Stimulated activated CD4-positive, alpha-beta T cell treated with anti-CD3 and anti-CD28 coated beads, Interleukin-4, amount 100 ng/mL, for 48 hours (primary cell): ENCODE measurements around the gene PRPSAP1.
"Not testable (repeated sequence)": the region's sequence is repeated elsewhere in the genome, so short reads cannot be mapped to it uniquely, and the experiment has no call there.

Source experiments
- DNase-seq, 2 donors: peaks; one replicate each; pipeline ENCODE4 v3.0.0-alpha.2; 2020; ENCODE audit warnings: low read depth in 2 of 2

PRPSAP1 gene

GRCh38 chr17:76277300-76278267 is 76.1 kb downstream of the PRPSAP1 start:
- DNase-seq: no peak

GRCh38 chr17:76276461-76277299 is 77.0 kb downstream of the PRPSAP1 start:
- DNase-seq: no peak

DNA sequence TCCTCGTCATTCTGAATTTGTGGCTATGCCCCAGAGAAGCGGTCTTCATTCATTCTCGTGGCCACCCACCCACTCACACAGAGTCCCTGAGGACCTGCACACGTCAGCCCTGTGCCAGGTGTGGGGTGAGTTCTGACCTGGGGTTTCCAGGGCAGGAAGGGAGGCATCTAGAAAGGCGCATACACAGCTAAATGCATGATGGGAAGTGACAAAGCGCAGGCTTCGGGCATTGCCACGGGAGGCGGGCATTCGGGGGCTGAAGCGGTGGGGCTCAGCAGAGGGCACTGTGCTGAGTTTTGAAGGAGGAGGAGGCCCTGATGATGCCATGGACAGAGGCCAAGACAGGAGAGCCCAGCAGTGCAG is 77.7 kb downstream of the PRPSAP1 start:
- no peak for DNase-seq

DNA sequence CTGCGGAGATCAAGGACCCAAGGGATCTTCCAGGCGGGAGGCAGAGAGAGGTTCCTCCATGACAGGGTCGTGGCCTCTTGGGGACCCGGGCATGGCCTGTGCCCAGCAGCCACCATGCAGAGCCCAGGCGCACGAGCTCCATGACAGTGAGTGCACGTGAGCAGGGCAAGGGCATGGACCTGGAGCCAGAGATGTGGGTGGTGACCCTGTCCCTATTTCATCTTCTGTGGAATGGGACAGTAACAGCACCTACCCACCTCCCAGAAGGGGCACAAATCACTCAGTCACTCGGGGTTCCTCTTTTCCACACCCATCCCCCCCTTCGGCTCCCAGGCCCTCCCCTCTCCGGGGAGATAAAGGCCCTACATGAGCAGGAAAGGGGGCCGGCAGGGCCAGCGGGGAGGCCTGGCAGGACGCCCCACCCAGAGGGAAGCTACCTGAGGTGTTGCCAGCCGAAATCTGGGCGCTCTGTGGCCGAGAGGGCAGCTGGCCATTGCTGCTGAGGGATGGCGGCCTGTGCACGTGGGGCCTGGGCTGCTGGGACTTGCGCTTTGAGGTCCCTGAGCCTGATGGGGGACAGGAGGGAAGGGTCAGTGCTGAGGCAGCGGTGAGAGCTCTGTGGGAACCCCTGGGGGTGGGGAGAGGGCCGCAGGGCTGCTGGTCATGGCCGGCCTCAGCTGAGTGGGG is 78.2 kb downstream of the PRPSAP1 start:
- DNase-seq: no peak

DNA sequence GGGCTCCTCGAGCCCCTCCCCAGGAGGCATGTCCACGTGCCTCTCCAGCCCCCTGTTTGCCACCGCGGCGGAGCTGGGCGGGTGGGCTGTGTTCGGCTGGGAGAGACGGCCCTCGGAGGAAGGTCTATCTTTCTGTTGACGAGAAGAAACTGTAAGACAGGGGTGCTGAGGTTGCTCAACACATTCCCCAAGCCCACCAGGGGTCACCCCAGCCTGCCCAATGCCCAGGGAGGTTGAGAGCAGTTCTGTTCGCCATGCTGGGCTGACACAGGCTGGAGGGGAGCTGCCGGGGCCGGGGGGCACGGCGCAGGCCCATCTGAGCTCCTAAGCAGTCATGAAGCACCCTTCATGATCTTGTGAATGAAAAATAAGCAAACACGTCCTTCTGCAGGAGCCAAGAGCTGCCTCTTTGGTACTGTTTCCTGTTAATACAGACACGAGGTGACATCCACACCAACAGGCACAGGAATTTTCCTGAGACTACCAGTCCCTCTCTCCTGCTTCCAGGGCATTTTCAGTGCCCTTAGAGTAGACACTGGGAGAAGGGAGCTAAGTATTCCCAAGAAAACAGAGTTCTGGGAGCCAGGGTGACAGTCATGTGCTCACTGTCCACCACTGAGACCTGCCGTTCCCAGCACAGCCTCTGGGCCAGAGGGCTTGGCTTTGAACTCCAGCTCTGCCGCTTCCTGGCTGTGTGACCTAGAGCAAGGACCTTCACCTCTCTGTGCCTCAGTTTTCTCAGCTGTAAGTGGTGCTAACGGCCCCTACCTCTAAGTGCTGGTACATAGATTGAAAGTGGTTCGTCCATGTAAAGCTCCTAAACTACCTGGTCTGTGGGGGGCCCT is 79.4 kb downstream of the PRPSAP1 start:
- DNase-seq: no peak

DNA sequence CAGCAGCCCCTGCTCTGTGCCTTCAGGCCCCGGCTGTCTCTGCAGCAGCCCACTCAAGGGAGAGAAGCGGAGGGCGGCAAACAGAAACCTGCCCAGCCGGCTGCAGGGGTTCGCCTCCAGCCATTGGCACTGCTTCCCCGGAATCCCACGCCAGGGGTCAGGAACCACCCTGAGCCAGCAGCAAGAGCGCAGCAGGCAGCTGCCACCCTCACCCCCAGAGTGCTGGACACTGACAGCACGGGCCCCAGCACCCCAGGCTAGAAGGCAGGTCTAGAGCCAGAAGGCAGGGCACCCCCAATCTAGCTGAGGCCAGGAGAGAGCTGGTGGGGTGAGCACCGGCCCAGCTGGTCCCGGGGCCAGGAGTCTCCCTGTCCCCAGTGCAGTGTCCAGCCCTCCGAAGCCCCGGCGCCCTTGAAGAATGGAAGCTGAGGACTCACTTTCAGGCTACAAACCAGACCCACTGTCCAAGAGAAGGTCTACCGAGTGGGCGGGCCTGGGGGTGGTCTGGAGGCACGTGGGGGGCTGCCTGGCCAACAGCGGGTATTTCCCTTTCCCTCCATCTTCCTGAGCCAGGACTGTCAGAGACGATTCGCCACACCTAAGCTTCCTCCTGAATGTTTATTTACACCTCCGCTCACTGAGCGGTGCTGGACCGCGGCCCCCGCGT is 80.1 kb downstream of the PRPSAP1 start:
- DNase-seq: no peak

DNA sequence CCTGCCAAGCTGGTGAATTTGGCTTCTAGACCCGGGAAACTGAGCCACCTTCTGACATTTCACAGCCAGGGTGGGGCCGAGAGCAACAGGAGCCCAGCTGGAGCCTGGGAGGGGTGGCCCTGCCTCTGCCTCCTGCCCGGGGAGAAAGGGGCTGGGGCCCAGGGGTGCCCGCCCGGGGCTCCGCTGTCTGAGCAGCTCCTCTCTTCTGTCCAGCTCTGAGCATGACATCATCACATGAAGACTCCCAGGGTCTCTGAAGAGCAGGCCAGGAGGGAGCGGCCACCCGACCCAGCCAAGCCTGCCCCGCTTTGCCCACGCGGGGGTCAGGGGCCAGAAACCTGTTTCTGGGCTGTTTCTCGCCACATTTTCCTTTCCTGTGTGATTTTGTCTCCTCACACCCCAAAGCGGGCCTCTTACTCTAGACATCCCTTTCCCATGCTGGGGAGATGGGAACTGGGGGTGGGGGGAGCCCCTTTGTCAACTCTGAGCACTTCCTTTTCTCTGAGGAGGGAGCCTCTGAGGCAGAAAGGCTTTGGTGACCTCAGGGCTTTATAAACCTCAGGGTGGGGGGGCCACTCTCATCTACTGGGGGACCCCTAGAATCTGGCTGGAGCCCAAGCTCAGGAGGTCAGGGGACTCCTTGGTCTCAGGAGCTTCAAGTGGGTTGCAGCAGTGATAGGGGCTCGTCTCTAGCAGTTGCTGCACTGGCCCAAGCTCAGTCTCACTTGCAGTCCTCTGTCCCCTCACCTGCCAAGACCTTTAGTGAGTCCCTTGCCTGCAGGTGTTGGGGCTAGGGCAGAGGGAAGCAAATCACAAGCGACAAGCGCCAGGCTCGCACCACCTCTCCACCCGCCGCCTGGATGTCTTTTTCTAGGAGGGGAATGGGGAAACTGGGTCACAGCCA is 80.9 kb downstream of the PRPSAP1 start:
- DNase-seq: peak in 1 of 2 donors; percentile 67

DNA sequence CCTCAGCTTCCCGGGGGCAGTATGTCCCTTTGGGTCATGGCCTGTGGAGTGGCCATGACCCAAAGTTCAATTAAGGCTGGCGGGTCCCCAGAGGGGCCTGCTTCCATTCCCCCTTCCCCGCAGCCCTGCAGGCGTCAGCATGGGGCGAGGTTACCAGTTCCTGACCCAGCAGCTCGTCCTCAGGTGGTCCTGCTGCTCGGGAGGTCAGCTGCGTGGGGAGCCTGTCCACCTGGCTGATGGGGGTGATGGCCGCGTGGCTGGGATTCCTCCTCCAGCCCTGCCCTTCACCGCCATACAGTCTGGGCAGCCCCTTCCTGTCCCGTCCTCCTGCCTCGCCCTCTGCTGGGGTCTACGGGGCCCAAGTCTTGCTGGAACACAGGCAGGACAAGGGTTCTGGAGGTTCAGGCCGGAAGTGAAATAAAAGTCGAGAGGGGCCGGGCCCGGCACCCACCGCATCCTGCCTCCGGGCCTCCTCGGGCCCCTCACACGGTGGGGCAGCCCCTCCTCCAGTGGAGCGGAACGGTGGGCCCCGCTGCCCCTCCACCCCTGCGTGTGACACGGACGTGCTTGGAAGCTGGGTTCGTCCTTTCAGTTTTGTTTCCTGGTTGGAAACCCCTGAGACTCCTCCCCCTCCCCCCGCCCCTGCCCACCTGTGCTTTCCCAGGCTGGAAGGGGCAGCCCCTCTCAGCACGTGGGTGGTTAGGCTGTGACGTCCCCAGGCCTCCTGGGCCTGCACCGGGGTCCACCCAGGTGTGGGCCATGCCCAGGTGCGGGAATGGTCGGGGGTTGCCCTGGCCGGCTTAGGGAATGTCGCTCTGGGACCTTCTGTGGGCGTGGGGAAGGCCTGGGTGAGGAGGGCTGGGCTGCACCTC is 81.8 kb downstream of the PRPSAP1 start:
- DNase-seq: peak; percentile 80 to 85

DNA sequence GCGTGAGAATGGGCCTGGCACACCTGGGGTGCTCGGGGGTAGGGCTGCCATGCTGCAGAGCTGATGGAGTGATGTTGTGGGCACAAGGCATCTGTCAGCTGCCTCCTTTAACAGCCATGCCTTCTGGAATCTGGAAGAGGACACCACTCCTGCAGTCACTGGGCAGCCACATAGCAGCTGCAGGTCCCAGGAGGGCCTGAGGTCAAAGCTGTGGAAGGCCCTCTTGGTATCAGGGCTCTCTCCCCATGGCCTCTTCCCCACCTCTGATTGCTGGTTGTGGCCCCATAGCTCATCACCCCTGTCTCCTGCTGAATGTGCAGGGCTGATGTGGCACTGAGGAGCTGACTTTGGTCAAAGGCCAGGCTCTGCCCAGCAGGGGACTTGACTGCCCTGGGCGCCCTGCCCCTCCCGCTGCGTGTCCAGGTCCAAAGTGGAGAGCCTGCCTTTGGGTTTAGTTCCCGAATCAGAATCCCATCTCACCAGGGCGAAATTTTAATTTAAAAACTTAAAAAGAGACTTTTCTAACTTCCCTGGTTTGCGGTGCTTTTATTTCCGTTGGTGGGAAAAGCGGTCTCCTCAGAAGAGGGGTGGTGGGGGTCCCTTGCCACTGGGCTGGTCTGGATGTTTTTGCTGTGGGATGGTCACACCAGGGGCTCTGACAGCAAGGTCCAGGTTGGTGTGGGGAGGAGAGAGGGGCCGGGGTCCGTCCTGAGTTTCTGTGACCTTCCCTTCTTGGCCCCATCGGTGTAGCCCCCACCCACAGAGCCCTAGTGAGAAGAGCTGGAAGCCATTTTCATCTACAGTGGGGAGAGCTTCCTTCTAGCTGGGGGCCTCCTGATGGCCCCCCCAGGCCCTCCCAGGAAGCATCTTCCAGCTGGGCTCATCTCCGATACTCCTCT is 82.7 kb downstream of the PRPSAP1 start:
- no peak for DNase-seq

- no peak for DNase-seq
These were observed 83.6 kb downstream of the PRPSAP1 start for GRCh38 chr17:76270127-76270592.

DNA sequence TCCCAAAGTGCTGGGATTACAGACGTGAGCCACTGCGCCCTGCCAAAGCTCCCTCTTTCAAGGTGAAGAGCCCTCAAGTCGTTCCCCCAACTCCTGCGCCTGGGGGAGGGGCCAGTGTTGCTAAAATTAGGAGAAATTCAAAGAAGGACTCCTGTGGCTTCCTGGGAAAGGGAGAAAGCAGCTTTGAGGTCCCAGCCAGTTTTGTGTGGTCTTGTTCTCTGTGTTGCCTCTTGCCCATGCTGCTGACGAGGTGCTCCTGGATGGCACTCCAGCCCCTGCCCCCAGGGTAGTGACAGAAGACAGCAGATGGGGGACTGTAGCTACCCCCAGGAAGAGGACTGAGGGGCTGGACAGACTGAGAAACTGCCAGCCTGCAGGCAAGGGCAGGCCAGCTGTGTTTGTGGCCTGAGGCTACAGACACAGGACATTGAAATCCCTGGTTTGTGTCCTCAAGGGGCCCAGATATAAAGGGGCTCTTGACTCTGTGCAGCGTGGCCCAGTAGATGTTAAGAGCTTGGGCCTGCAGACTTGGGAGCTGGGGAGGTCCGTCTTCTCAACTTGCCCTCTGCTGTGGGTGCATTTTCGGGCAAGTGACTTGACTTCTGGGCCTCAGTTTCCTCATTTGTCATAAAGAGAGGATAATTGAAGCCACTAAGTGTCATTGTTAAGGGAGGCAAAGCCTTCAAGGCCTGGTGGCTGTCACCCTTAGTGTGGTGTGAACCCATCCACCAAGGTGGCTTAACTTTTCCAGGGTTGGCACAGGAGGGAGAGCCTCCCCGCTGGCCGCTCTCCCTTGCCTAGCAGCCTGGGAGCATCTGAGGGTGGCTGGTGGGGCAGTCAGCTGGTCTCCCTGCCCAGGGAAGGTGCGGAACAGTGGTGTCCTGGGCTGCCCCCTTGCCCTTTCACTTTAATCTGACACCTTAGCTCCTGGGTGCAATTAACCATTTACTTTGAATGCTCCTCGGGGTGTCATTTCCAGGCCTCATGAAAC is 84.4 kb downstream of the PRPSAP1 start:
- DNase-seq: no peak

GRCh38 chr17:76268015-76268749 is 85.5 kb downstream of the PRPSAP1 start:
- DNase-seq: peak; percentile 71 to 77

DNA sequence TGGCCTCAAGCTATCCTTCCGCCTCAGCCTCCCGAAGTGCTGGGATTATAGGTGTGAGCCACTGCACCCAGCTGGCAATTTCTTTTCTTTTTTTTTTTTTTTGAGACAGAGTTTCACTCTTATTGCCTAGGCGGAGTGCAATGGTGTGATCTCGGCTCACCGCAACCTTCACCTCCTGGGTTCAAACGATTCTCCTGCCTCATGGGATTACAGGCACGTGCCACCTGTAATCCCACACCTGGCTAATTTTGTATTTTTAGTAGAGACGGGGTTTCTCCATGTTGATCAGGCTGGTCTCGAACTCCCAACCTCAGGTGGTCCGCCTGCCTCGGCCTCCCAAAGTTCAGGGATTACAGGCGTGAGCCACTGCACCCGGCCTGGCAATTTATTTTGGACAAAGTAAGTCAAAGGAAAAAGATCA is 86.1 kb downstream of the PRPSAP1 start:
- DNase-seq: not testable (repeated sequence)

DNA sequence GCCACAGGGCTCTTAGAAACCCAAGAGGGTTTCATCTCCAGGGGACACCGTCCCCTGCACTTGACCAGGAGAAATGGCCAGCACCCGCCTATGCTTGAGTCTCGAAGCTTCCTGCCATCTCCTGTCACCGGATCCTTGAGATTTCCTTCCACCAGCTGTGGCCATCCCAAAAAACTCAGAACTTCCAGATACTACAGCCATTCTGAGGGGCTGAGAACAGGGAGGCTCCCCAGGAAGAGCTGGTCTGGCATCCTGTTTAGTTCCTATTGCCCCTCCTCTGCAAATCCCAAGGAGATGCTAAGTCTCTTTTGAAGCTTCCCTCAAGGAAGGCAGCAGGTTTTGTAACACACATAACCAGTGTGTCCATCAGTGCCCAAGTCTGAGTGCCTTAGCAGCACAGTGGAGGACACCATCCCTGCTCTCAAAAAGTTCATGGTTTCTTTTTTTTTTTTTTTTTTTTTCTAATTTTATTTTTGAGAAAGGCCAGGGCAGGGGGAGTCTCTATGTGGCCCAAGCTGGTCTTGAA is 86.6 kb downstream of the PRPSAP1 start:
- DNase-seq: no peak
